ENCODE data around the gene RPTN. TPM values are rescaled to one million over a fixed set of nuclear protein-coding genes. Genes with fewer than 3 reads are reported as not detected.

The RPTN gene
- total RNA-seq, 1 donor = 0.36 TPM

DNA sequence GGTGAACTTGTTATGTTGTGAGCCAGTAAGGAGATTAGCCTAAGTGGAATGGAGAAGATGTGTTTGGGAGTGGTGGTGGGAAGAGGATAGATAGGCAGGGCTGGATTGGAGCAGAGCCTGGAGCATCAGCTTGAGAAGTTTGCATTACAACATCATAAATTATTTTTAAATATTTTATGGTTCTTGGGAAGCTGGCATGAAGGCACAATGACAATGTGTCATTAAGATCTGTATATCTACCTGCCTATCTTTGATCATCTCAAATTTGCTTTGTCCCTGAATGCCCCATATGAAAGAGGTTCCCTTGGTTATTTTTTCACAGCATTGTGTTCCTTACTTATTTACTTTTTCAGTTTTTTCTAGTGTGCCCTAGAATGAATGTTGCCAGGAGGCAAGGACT lies 32.7 kb upstream of the RPTN start:
- Histone ChIP-seq H3K36me3 (ENCODE audit: insufficient read depth, low read length) (no peaks in the 10 kb centered on the region), H3K4me1 (ENCODE audit: insufficient read depth, low read length) (peaks cover 12% of the 10 kb centered on the region), H3K79me2 (ENCODE audit: insufficient read depth, low read length) (no peaks in the 10 kb centered on the region), H3K27me3 (ENCODE audit: insufficient read depth, low read length) (peaks cover 7% of the 10 kb centered on the region), H2AFZ (ENCODE audit: low read length) (no peak overlapping the region), H3K9me3 (ENCODE audit: low read depth, low read length) (no peaks in the 10 kb centered on the region), H4K20me1 (ENCODE audit: insufficient read depth, low read length) (peaks cover 2% of the 10 kb centered on the region), H3K4me3 (ENCODE audit: insufficient read depth, low read length) (no peak overlapping the region), H3K27ac (ENCODE audit: low read depth, low read length) (no peak overlapping the region), H3K4me2 (ENCODE audit: insufficient read depth, low read length) (no peak overlapping the region)
- TF ChIP-seq, protein P1, sequence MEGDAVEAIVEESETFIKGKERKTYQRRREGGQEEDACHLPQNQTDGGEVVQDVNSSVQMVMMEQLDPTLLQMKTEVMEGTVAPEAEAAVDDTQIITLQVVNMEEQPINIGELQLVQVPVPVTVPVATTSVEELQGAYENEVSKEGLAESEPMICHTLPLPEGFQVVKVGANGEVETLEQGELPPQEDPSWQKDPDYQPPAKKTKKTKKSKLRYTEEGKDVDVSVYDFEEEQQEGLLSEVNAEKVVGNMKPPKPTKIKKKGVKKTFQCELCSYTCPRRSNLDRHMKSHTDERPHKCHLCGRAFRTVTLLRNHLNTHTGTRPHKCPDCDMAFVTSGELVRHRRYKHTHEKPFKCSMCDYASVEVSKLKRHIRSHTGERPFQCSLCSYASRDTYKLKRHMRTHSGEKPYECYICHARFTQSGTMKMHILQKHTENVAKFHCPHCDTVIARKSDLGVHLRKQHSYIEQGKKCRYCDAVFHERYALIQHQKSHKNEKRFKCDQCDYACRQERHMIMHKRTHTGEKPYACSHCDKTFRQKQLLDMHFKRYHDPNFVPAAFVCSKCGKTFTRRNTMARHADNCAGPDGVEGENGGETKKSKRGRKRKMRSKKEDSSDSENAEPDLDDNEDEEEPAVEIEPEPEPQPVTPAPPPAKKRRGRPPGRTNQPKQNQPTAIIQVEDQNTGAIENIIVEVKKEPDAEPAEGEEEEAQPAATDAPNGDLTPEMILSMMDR (IDR thresholded peaks at IDR 0.05; ENCODE audit: extremely low read depth, low read depth, low read length) = no peak
- no peak for DNase-seq (ENCODE audit: insufficient read length, low spot score, missing footprints)

- peaks cover 12% of the 10 kb centered on the region for H3K4me1 ChIP-seq (ENCODE audit: insufficient read depth, low read length)
- TF ChIP-seq, protein P1 (IDR thresholded peaks at IDR 0.05; ENCODE audit: extremely low read depth, low read depth, low read length) = no peak
- no peaks in the 10 kb centered on the region for H3K9me3 ChIP-seq (ENCODE audit: low read depth, low read length)
These were observed 32.2 kb upstream of the RPTN start for GRCh38 chr1:152191260-152191659.

DNA sequence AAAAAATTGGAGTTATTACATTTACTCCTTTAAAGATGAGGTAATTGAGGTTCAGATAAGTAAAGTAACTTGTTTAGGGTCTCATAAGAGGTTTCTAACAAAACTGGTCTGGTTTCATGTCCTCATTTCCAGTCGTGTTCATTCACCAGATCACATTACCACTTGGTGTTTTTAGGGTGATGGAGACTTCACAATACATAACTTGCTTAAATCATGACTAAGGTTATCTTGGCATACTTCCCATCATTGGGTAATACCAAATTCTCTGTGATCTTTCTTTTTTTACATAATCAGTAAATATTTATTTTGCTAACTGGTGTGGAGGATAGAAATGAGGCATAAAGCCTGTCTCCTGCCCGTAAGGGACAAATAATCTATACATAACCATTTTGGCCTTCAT lies 31.6 kb upstream of the RPTN start:
- peaks cover 2% of the 10 kb centered on the region for H4K20me1 ChIP-seq (ENCODE audit: insufficient read depth, low read length)
- no peak overlapping the region for H2AFZ ChIP-seq (ENCODE audit: low read length)
- peaks cover 7% of the 10 kb centered on the region for H3K27me3 ChIP-seq (ENCODE audit: insufficient read depth, low read length)
- H3K27ac ChIP-seq (ENCODE audit: low read depth, low read length) = no peak overlapping the region
- no peak overlapping the region for H3K4me3 ChIP-seq (ENCODE audit: insufficient read depth, low read length)
- peak; percentile 66 for DNase-seq (ENCODE audit: insufficient read length, low spot score, missing footprints)
- H3K4me2 ChIP-seq (ENCODE audit: insufficient read depth, low read length) = no peak overlapping the region
- H3K79me2 ChIP-seq (ENCODE audit: insufficient read depth, low read length) = no peaks in the 10 kb centered on the region
- H3K9me3 ChIP-seq (ENCODE audit: low read depth, low read length) = no peaks in the 10 kb centered on the region
- H3K4me1 ChIP-seq (ENCODE audit: insufficient read depth, low read length) = peaks cover 12% of the 10 kb centered on the region
- no peaks in the 10 kb centered on the region for H3K36me3 ChIP-seq (ENCODE audit: insufficient read depth, low read length)
- TF ChIP-seq, protein P1 (IDR thresholded peaks at IDR 0.05; ENCODE audit: extremely low read depth, low read depth, low read length) = no peak

More at GRCh38 chr1:152191260-152191659, 32.2 kb upstream of the RPTN start:
- Histone ChIP-seq H4K20me1 (ENCODE audit: insufficient read depth, low read length) (peaks cover 2% of the 10 kb centered on the region), H3K4me2 (ENCODE audit: insufficient read depth, low read length) (no peak overlapping the region), H3K27me3 (ENCODE audit: insufficient read depth, low read length) (peaks cover 7% of the 10 kb centered on the region), H3K36me3 (ENCODE audit: insufficient read depth, low read length) (no peaks in the 10 kb centered on the region), H3K4me3 (ENCODE audit: insufficient read depth, low read length) (no peak overlapping the region), H3K27ac (ENCODE audit: low read depth, low read length) (no peak overlapping the region), H2AFZ (ENCODE audit: low read length) (no peak overlapping the region), H3K79me2 (ENCODE audit: insufficient read depth, low read length) (no peaks in the 10 kb centered on the region)
- no peak for DNase-seq (ENCODE audit: insufficient read length, low spot score, missing footprints)

DNA sequence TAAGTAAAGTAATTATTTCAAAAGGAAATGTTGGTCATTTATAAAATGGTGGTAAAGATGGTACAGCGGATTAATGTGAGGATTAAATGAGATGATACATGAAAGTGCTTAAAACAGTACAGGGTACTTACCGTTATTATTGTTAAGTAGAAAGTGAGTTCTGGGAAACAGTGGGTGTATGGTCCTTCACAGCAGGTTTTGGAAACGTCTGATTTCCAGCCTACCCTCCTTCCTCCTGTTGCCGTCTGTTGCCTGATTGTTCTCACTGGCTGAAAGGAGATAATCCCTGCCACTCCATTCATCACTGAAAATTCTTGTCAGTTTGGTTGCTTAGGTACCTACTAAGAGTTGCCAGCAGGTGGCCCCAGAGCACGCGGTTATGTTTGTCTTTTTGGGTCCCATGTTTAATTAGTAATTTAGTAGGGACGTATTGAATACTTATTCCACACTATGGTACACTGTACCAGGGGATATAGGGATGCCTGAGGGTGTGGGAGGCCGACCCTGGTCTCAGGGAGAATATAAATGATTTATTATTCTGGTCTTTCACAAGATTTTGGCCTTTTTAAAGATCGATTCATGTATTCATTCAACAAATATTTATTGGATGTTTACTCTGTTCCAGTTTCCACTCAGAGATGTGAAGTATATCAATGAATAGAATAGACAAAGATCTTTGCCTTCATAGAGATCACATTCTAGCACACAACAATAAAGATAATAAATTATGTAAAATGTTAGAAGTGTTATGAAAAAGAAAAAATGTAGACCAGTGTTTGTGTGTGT lies 30.8 kb upstream of the RPTN start:
- peak; percentile 89 for DNase-seq (ENCODE audit: insufficient read length, low spot score, missing footprints)
- H3K4me2 ChIP-seq (ENCODE audit: insufficient read depth, low read length) = peak overlapping the region; percentile 79
- H3K27ac ChIP-seq (ENCODE audit: low read depth, low read length) = no peak overlapping the region
- TF ChIP-seq, protein P1 (IDR thresholded peaks at IDR 0.05; ENCODE audit: extremely low read depth, low read depth, low read length) = peak; percentile 83
- peak overlapping the region; percentile 73 for H3K4me3 ChIP-seq (ENCODE audit: insufficient read depth, low read length)
- H4K20me1 ChIP-seq (ENCODE audit: insufficient read depth, low read length) = peaks cover 2% of the 10 kb centered on the region
- H2AFZ ChIP-seq (ENCODE audit: low read length) = peak overlapping the region; percentile 91
- H3K4me1 ChIP-seq (ENCODE audit: insufficient read depth, low read length) = peaks cover 15% of the 10 kb centered on the region
- H3K27me3 ChIP-seq (ENCODE audit: insufficient read depth, low read length) = peaks cover 7% of the 10 kb centered on the region
- no peaks in the 10 kb centered on the region for H3K79me2 ChIP-seq (ENCODE audit: insufficient read depth, low read length)
- H3K36me3 ChIP-seq (ENCODE audit: insufficient read depth, low read length) = no peaks in the 10 kb centered on the region
- no peaks in the 10 kb centered on the region for H3K9me3 ChIP-seq (ENCODE audit: low read depth, low read length)

Data from osteoblast (primary cell).